Left forelimb (tissue), 1 donor: ENCODE results near the gene FOLR3.
"Not testable (repeated sequence)": the region's sequence is repeated elsewhere in the genome, so short reads cannot be mapped to it uniquely, and the experiment has no call there.

Experiments used
- DNase-seq: peaks from one replicate; pipeline ENCODE4 v3.0.0-alpha.2; 2018; ENCODE audit warnings: low spot score

FOLR3 gene

DNA sequence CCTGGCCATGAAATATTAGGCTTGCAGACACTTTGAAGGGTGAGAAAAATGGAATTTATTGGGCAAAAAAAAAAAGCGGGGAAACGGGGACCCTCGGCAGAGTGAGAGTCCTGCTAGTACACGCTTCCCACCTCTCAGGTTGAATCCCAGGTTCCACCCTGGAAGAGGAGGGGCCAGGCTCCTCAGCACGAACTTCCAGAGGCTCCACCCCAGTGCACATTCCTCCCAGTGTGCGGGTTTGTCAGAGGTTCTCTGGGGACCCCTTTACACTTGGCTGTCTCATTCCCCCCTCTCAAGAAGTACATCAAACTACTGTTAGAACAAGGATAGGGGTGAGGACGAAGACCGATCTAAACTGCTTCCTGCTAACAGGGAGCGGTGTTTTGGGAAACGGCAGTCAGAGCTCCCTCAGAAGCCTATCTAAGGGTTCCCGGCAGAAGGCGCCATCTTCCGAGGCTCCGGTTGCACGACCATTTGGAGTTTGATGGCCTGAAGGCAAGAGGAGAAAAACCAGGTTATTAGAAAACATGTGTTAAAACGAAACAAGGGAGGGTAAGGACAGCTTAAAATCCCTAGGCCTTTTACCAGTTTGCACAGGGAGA, 27.5 kb downstream of the FOLR3 start:
- DNase-seq = peak; percentile 28

GRCh38 chr11:72164187-72164586, 28.7 kb downstream of the FOLR3 start:
- not testable (repeated sequence) for DNase-seq

DNA sequence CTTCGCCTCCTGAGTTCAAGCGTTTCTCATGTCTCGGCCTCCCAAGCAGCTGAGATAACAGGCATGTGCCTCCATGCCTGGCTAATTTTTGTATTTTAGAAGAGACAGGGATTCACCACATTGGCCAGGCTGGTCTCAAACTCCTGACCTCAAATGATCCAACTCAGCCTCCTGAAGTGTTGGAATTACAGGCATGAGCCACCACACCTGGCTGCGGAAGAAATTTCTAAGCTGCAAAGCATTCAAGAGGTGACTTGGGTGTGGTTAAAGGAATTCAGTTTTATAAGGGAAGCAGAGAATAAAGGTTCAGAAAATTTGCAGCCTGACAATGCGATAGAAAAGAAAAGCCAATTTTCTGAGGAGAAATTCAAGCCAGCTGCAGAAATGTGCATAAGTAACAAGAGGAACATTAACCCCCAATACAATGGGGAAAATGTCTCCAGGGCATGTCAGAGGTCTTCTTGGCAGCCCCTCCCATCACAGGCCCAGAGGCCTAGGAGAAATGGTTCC, 33.6 kb downstream of the FOLR3 start:
- not testable (repeated sequence) for DNase-seq

GRCh38 chr11:72169754-72170153, 34.2 kb downstream of the FOLR3 start:
- DNase-seq = not testable (repeated sequence)

DNA sequence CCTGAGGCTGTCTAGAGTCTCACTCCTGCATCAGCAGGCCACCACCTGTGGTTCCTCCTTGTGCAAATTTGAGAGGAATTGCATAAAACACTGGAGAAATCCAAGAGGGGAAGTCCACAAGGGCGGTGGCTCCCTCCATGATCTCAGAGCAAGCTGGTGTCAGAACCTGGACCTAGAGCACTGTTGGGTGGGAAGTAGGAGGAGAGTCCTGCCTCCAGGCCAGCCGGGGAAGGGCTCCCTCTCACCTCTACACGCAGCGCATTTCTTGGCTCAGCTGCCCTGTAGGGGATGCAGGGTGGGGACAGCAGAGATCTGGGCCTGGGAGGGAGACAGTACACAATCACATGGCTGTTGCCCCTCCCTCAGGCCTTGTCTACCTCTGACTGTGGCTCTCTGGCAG, 36.5 kb downstream of the FOLR3 start:
- DNase-seq = not testable (repeated sequence)

DNA sequence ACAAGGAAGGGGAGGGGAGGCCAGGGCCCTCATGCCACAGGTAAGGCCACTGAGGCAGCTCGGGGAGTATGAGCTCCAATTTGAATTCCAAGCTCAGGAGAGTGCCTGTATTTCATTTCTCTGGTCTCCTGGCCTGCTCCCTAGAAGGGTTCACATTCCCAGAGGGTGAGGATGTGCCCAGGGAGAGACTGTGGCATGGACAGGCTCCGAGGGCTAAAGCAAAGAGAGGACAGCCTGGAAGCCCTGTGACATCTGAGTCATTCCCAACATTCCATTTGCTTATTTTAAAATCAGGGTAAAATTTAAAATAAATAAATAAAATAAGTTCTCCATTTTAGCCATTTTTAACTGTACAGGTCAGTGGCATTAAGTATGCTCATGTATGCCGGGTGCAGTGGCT, 37.8 kb downstream of the FOLR3 start:
- peak; percentile 25 for DNase-seq

DNA sequence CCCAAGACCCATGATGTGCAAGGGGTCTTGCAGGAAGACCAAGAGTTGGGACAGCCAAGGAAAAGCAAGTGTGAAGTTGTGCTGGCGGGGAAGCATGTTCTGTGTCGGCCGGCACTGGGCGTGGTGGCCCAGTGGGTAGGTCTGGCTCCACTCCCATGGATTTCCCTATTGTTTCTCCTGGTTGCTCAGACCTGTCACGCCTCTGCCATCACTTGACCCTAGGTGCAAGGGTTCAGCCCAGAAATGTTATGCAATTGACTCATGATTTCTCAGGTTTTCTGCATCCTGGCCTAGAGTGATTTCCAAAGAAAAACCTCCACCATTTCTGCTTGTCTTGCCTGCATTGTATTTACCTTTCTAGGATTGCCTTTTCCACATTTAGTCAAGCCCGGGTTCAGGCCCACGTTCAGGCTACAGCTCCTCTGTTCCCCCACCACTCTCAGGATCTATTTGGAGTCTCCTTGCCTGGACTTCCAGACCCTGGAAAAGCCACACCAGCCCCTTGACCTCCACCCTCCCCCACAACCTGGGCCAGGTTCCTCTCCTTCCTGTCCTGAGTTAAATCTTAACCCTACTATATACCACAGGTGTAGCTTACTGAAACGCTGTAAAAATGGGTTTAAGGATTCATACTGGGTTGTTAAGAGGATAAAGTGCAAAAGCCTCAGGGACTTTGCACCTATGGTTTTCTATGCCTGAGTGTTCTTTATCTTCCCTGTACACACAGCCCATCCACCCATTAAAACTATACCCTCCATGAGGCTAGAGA, 39.0 kb downstream of the FOLR3 start:
- DNase-seq = peak; percentile 33

DNA sequence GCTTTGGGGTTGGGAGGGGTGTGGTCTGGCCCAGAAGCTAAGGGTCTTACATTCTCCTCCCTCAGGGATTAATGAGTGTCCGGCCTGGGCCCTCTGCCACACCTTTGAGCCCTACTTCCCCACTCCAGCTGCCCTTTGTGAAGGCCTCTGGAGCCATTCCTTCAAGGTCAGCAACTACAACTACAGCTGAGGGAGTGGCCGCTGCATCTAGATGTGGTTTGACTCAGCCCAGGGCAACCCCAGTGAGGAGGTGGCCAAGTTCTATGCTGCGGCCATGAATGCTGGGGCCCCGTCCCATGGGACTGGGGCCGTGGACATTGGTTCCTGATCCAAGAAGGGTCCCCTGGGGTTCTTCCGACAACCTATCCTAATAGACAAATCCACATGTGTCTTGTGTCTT, 42.1 kb downstream of the FOLR3 start:
- no peak for DNase-seq

DNA sequence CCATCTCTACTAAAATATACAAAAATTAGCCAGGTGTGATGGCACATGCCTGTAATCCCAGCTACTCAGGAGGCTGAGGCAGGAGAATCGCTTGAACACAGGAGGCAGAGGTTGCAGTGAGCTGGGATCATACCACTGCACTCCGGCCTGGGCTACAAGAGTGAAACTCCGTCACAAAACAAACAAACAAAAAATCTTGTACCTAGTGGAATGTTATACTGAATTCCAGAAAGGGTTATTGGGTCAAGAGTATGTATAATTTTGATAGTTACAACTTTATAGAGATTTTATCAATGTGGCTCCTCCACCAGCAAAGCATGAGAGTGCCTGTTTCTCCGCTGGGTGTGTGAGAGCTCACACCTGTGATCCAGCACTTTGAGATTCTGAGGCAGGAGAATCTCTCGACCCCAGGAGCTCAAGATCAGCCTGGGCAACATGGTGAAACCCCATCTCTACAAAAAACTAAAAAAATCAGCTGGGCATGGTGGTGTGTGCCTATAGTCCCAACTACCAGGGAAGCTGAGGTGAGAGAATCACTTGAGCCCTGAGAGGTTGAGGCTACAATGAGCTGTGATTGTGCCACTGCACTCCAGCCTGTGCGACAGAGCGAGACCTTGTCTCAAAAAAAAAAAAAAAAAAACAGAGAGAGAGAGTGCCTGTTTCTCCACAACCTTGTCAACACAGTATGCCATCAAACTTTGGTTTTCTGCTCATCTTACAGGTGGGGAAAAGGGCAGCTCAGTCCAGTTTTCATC, 43.7 kb downstream of the FOLR3 start:
- DNase-seq = no peak

GRCh38 chr11:72179804-72180396, 44.4 kb downstream of the FOLR3 start:
- DNase-seq = no peak

- not testable (repeated sequence) for DNase-seq
Observed at GRCh38 chr11:72180892-72181552, 45.5 kb downstream of the FOLR3 start.

DNA sequence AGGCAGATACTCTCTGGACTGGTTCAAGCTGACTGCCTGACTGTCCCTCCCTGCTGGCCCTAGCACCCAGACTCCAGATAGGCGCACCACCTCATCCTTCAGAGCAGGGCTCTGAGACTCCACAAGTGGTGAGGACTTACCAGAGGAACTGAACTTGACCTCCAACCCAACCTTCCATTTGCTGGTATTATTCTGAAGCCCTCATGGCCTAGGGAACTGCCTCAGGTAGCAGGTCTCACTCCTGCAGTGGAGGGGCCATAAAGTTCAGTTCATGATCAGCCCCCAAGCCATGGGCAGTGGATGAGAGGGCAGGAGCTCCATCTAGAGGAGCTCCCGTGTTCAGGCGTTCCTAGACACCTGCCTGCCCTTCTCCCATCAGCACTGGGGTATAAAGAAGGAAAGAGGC, 46.0 kb downstream of the FOLR3 start:
- not testable (repeated sequence) for DNase-seq

- DNase-seq = no peak
Observed at GRCh38 chr11:72188267-72188666, 52.7 kb downstream of the FOLR3 start.
